Sigmoid colon (tissue), 7 donors: Measurements from ENCODE around the gene LPP. TPM values are rescaled to one million over a fixed set of nuclear protein-coding genes. Genes with fewer than 3 reads are reported as not detected.
"Not testable (repeated sequence)": the region's sequence is repeated elsewhere in the genome, so short reads cannot be mapped to it uniquely, and the experiment has no call there.

Source experiments
- DNase-seq: peaks from one replicate; pipeline ENCODE4 v3.0.0-alpha.2; 2019
- H3K27ac ChIP-seq, 4 donors: fragments of 200-600 bp; sonication (generic); one replicate each; pipeline ENCODE4 v1.5.1; 2016 to 2019; ENCODE audit warnings: mild to moderate bottlenecking in 1 of 4
- H3K27me3 ChIP-seq, 3 donors: fragments of 200-600 bp; sonication (generic); one replicate each; pipeline ENCODE4 v1.5.1; 2019; ENCODE audit warnings: mild to moderate bottlenecking in 1 of 3
- H3K36me3 ChIP-seq, 4 donors: fragments of 200-600 bp; sonication (generic); one replicate each; pipeline ENCODE4 v1.5.1; 2016 to 2019
- H3K4me1 ChIP-seq, 4 donors: fragments of 200-600 bp; sonication (generic); one replicate each; pipeline ENCODE4 v1.5.1; 2017 to 2019
- H3K4me3 ChIP-seq, 4 donors: fragments of 200-600 bp; sonication (generic); one replicate each; pipeline ENCODE4 v1.5.1; 2017 to 2019; ENCODE audit warnings: mild to moderate bottlenecking in 2 of 4, moderate library complexity in 1 of 4
- H3K9me3 ChIP-seq, 4 donors: fragments of 200-600 bp in 3 of 4; sonication (generic) in 3 of 4; one replicate each; pipeline versions ENCODE4 v1.5.1 to v1.6.1; 2013 to 2019
- CTCF ChIP-seq, 4 experiments: fragments of 450-650 bp in 3 of 4; fragments of 200-600 bp in 1 of 4; IDR thresholded peaks; one replicate each; pipeline ENCODE4 v1.5.1; 2016 to 2019; ENCODE audit warnings: antibody characterized with exemption in 4 of 4, mild to moderate bottlenecking in 3 of 4, moderate library complexity in 2 of 4
- EP300 ChIP-seq, 4 donors: sonication (generic); formaldehyde crosslinking; IDR thresholded peaks; one replicate each; pipeline ENCODE4 v1.6.1; 2017; ENCODE audit warnings: antibody characterized with exemption in 4 of 4
- POLR2A ChIP-seq, 2 donors: fragments of 450-650 bp; IDR thresholded peaks; one replicate each; pipeline ENCODE4 v1.6.1; 2016; ENCODE audit warnings: antibody characterized with exemption in 2 of 2, mild to moderate bottlenecking in 2 of 2, moderate library complexity in 2 of 2
- POLR2AphosphoS5 ChIP-seq, 4 donors: sonication (generic); formaldehyde crosslinking; IDR thresholded peaks; one replicate each; pipeline ENCODE4 v1.6.1; 2017; ENCODE audit warnings: antibody characterized with exemption in 4 of 4
- WGBS, 2 donors: extraction: QIAGEN DNeasy Blood & Tissue Kit; methylation state at CpG; one replicate each; pipeline ENCODE4 v1.1.7; 2013; 5-methylcytosine and 5-hydroxymethylcytosine counted together
- intact Hi-C: fragments of 100-400 bp; cut with DNase I; formaldehyde crosslinking; loops from one replicate; pipeline ENCODE4 v1.15.1; 2023
- polyA plus RNA-seq, 3 donors: library from polyadenylated mRNA; stranded (reverse); fragments of 200-250 nt; gene quantifications; one replicate each; pipeline ENCODE4 v1.2.3, GENCODE V29; 2013
- total RNA-seq, 4 donors: library from RNA; depleted of rRNA; stranded (reverse); fragments of >200 nt; gene quantifications; one replicate each; pipeline ENCODE4 v1.1.0, GENCODE V29; 2016
- donor health status: healthy with polysubstance abuse.
- donor health status: Bipolar disorder and iron deficiency.
- donor health status: healthy.

The LPP gene
- total and polyA plus RNA-seq, 7 donors = 5.3 to 1,773 (median 824) TPM

- no peak for DNase-seq
- Histone ChIP-seq H3K9me3 (no peaks in the 10 kb centered on the region), H3K4me3 (no peak overlapping the region), H3K27me3 (no peaks in the 10 kb centered on the region), H3K4me1 (peaks cover 0 to 39% (median 31%) of the 10 kb centered on the region in 4 donors), H3K36me3 (no peaks in the 10 kb centered on the region), H3K27ac (peak overlapping the region; percentile 36 to 46 (median 42))
- WGBS, 2 donors = 60 to 76% methylated on average over 10 of the region's 10 CpGs
- TF ChIP-seq POLR2AphosphoS5 (IDR thresholded peaks at IDR 0.05) (no peak), POLR2A (IDR thresholded peaks at IDR 0.05) (no peak), CTCF (IDR thresholded peaks at IDR 0.05) (no peak), EP300 (IDR thresholded peaks at IDR 0.05) (no peak)
- intact Hi-C loops = no loop called here
These were observed 481.5 kb downstream of the LPP start for GRCh38 chr3:188635258-188636042.

- H3K27me3 ChIP-seq, intact Hi-C loops, H3K9me3 ChIP-seq, H3K4me3 ChIP-seq, H3K36me3 ChIP-seq, DNase-seq: not testable (repeated sequence)
- WGBS, 2 donors = 92 to 93% methylated on average over 13 of the region's 13 CpGs
- Histone ChIP-seq H3K4me1 (peaks cover 0 to 39% (median 31%) of the 10 kb centered on the region in 4 donors), H3K27ac (peak overlapping the region in 2 of 4 donors; percentile 36 to 46)
These were observed 482.3 kb downstream of the LPP start for GRCh38 chr3:188636292-188636691.

- H3K27ac ChIP-seq = peak overlapping the region in 3 of 4 donors; percentile 16 to 47 (median 17)
- H3K4me1 ChIP-seq = peaks cover 0 to 11% (median under 1%) of the 10 kb centered on the region in 4 donors
- DNase-seq = no peak
- 76 to 92% methylated on average over 3 of the region's 3 CpGs for WGBS, 2 donors
- TF ChIP-seq CTCF (IDR thresholded peaks at IDR 0.05) = no peak
- no peak for TF ChIP-seq POLR2A (IDR thresholded peaks at IDR 0.05)
- no peak for TF ChIP-seq POLR2AphosphoS5 (IDR thresholded peaks at IDR 0.05)
- H3K4me3 ChIP-seq = no peak overlapping the region
- intact Hi-C loops = no loop called here
- H3K9me3 ChIP-seq = no peaks in the 10 kb centered on the region
- no peaks in the 10 kb centered on the region for H3K27me3 ChIP-seq
- no peaks in the 10 kb centered on the region for H3K36me3 ChIP-seq
These were observed 487.1 kb downstream of the LPP start for GRCh38 chr3:188641076-188641475.

- peak overlapping the region in 1 of 4 donors; percentile 6 for H3K27ac ChIP-seq
These were observed 489.8 kb downstream of the LPP start for GRCh38 chr3:188643736-188644135.

GRCh38 chr3:188646592-188646991 is 492.6 kb downstream of the LPP start:
- Histone ChIP-seq H3K4me1 (peaks cover 0 to 51% (median 31%) of the 10 kb centered on the region in 4 donors), H3K27ac (peak overlapping the region in 2 of 4 donors; percentile 29 to 49), H3K9me3 (no peaks in the 10 kb centered on the region), H3K27me3 (no peaks in the 10 kb centered on the region), H3K36me3 (no peaks in the 10 kb centered on the region), H3K4me3 (no peak overlapping the region)
- no peak for DNase-seq
- intact Hi-C loops = no loop called here
- 0% methylated on average over 1 of the region's 1 CpG for WGBS, 2 donors
- TF ChIP-seq CTCF (IDR thresholded peaks at IDR 0.05) (no peak), POLR2AphosphoS5 (IDR thresholded peaks at IDR 0.05) (peak in 2 of 4 donors; percentile 39 to 41)

More at GRCh38 chr3:188643736-188644135, 489.8 kb downstream of the LPP start:
- peaks cover 0 to 36% (median 23%) of the 10 kb centered on the region in 4 donors for H3K4me1 ChIP-seq
- no peak for DNase-seq
- intact Hi-C loops = no loop called here
- no peak overlapping the region for H3K4me3 ChIP-seq
- no peaks in the 10 kb centered on the region for H3K27me3 ChIP-seq
- WGBS, 2 donors = 97 to 98% methylated on average over 3 of the region's 3 CpGs
- no peaks in the 10 kb centered on the region for H3K9me3 ChIP-seq
- H3K36me3 ChIP-seq = no peaks in the 10 kb centered on the region
- TF ChIP-seq POLR2AphosphoS5 (IDR thresholded peaks at IDR 0.05) = no peak
- no peak for TF ChIP-seq CTCF (IDR thresholded peaks at IDR 0.05)
